CD14-positive monocyte (primary cell): ENCODE measurements around the gene AASDHPPT. TPM values are rescaled to one million over a fixed set of nuclear protein-coding genes. Genes with fewer than 3 reads are reported as not detected.

ENCODE experiments used
- DNase-seq, 3 donors: peaks; one replicate each; pipeline ENCODE4 v3.0.0-alpha.2; 2011 to 2022
- H2AFZ ChIP-seq: 2 replicates; pipeline ENCODE4 v1.6.0; 2012; ENCODE audit warnings: mild to moderate bottlenecking, low read depth, low read length, inconsistent platforms; ENCODE audit not compliant: insufficient read depth, poor library complexity, severe bottlenecking
- H3K27ac ChIP-seq, 2 donors: 1 replicate in 1 of 2; 2 replicates in 1 of 2; pipeline ENCODE4 v1.5.1; 2012 to 2013; ENCODE audit warnings: low read length in 2 of 2, control low read depth in 1 of 2, inconsistent platforms in 1 of 2, low read depth in 1 of 2, mild to moderate bottlenecking in 1 of 2
- H3K27me3 ChIP-seq, 2 donors: one replicate each; pipeline versions ENCODE4 v1.6.0 to v1.6.1; 2011 to 2013; ENCODE audit warnings: low read length in 2 of 2; ENCODE audit not compliant: control insufficient read depth in 2 of 2, insufficient read depth in 2 of 2
- H3K36me3 ChIP-seq, 2 donors: replicated peaks in 1 of 2; 1 replicate in 1 of 2; 2 replicates in 1 of 2; pipeline versions ENCODE4 v1.5.1 to v1.6.1; 2012 to 2013; ENCODE audit warnings: low read length in 2 of 2, control low read depth in 1 of 2, inconsistent platforms in 1 of 2, mild to moderate bottlenecking in 1 of 2; ENCODE audit not compliant: insufficient read depth in 2 of 2, control insufficient read depth in 1 of 2
- H3K4me1 ChIP-seq, 2 donors: 1 replicate in 1 of 2; 2 replicates in 1 of 2; pipeline versions ENCODE4 v1.5.1 to v1.6.1; 2012 to 2013; ENCODE audit warnings: low read length in 2 of 2, control low read depth in 1 of 2, inconsistent platforms in 1 of 2, mild to moderate bottlenecking in 1 of 2, moderate library complexity in 1 of 2; ENCODE audit not compliant: insufficient read depth in 2 of 2, control insufficient read depth in 1 of 2
- H3K4me2 ChIP-seq: replicated peaks from 2 replicates; pipeline ENCODE3; 2012; ENCODE audit warnings: low read length, moderate library complexity, mild to moderate bottlenecking; ENCODE audit not compliant: poor library complexity, severe bottlenecking; ENCODE audit errors: extremely low read depth
- H3K4me3 ChIP-seq, 3 experiments: fragments of 200-600 bp in 1 of 3; sonication (generic) in 1 of 3; replicated peaks in 1 of 3; 1 replicate in 2 of 3; 2 replicates in 1 of 3; pipeline ENCODE4 v1.5.1; 2011 to 2013; ENCODE audit warnings: low read length in 3 of 3, mild to moderate bottlenecking in 3 of 3, control low read depth in 2 of 3, low read depth in 2 of 3, inconsistent platforms in 1 of 3, moderate library complexity in 1 of 3
- H3K79me2 ChIP-seq: 2 replicates; pipeline ENCODE4 v1.6.0; 2012; ENCODE audit warnings: mild to moderate bottlenecking, control low read depth, inconsistent platforms, low read length, moderate library complexity; ENCODE audit not compliant: insufficient read depth
- H3K9ac ChIP-seq: 2 replicates; pipeline ENCODE4 v1.6.0; 2017; ENCODE audit warnings: low read length, mild to moderate bottlenecking; ENCODE audit not compliant: insufficient read depth, poor library complexity, severe bottlenecking
- H3K9me3 ChIP-seq, 2 donors: replicated peaks in 1 of 2; 1 replicate in 1 of 2; 2 replicates in 1 of 2; pipeline versions ENCODE4 v1.5.1 to v1.6.1; 2012 to 2013; ENCODE audit warnings: low read length in 2 of 2, control low read depth in 1 of 2; ENCODE audit not compliant: control insufficient read depth in 1 of 2, insufficient read depth in 1 of 2
- H4K20me1 ChIP-seq: 2 replicates; pipeline ENCODE4 v1.6.0; 2012; ENCODE audit warnings: mild to moderate bottlenecking, low read length, control low read depth, moderate library complexity; ENCODE audit not compliant: insufficient read depth
- H3K27ac Mint-ChIP-seq, 7 donors: one replicate each; pipeline ENCODE4 v1.8.0; 2020; ENCODE audit warnings: mild to moderate bottlenecking in 7 of 7, mixed read lengths in 7 of 7, moderate library complexity in 6 of 7, inconsistent platforms in 2 of 7
- H3K27me3 Mint-ChIP-seq, 3 donors: one replicate each; pipeline ENCODE4 v1.8.0; 2021 to 2022; ENCODE audit warnings: low read depth in 3 of 3, mild to moderate bottlenecking in 3 of 3, mixed read lengths in 3 of 3, moderate library complexity in 3 of 3, inconsistent platforms in 1 of 3
- H3K36me3 Mint-ChIP-seq, 2 donors: one replicate each; pipeline ENCODE4 v1.8.0; 2020; ENCODE audit warnings: mixed read lengths in 2 of 2, inconsistent platforms in 1 of 2, mild to moderate bottlenecking in 1 of 2
- H3K4me1 Mint-ChIP-seq: one replicate; pipeline ENCODE4 v1.8.0; 2020; ENCODE audit warnings: mild to moderate bottlenecking, mixed read lengths
- H3K4me3 Mint-ChIP-seq, 2 donors: one replicate each; pipeline ENCODE4 v1.8.0; 2020; ENCODE audit warnings: mild to moderate bottlenecking in 2 of 2, mixed read lengths in 2 of 2, moderate library complexity in 1 of 2
- H3K9me3 Mint-ChIP-seq, 7 donors: one replicate each; pipeline ENCODE4 v1.8.0; 2020 to 2022; ENCODE audit warnings: mixed read lengths in 7 of 7, mild to moderate bottlenecking in 6 of 7, moderate library complexity in 6 of 7, inconsistent platforms in 2 of 7
- CTCF ChIP-seq: fragments of 200-600 bp; IDR thresholded peaks from one replicate; pipeline ENCODE4 v1.8.0; 2022; ENCODE audit warnings: antibody characterized with exemption, mild to moderate bottlenecking
- WGBS: methylation state at CpG from one replicate; pipeline ENCODE4 v1.1.5; 2013; ENCODE audit warnings: missing lambda C conversion rate; ENCODE audit not compliant: insufficient coverage; 5-methylcytosine and 5-hydroxymethylcytosine counted together
- intact Hi-C, 2 donors: fragments of 100-400 bp; cut with micrococcal nuclease; formaldehyde crosslinking; loops; one replicate each; pipeline versions ENCODE4 v1.15.0 to v1.15.1; 2023
- polyA plus RNA-seq, 3 donors: library from polyadenylated mRNA; depleted of rRNA in 1 of 3; unstranded in 2 of 3; stranded (reverse) in 1 of 3; fragments of 300-500 nt in 2 of 3; fragments of >200 nt in 1 of 3; fragmentation: Illumina TruSeq in 2 of 3; gene quantifications; 1 replicate in 2 of 3; 2 replicates in 1 of 3; pipeline ENCODE4 v1.2.3, GENCODE V29; 2012 to 2021

Gene AASDHPPT
- polyA plus RNA-seq, 3 donors, result 7.6 to 47.3 (median 27.3) TPM

GRCh38 chr11:106047631-106048030, 29.8 kb upstream of the AASDHPPT start:
- Mint-ChIP-seq H3K27ac (no peak overlapping the region), H3K9me3 (peaks cover 0 to 5% (median 2%) of the 10 kb centered on the region in 7 donors), H3K4me1 (no peaks in the 10 kb centered on the region), H3K27me3 (peaks cover 2 to 5% (median 3%) of the 10 kb centered on the region in 3 donors), H3K36me3 (no peaks in the 10 kb centered on the region), H3K4me3 (no peak overlapping the region)
- no peaks in the 10 kb centered on the region for H3K4me1 ChIP-seq
- intact Hi-C loops, result no loop called here
- DNase-seq, result no peak
- TF ChIP-seq CTCF, result no peak
- H2AFZ ChIP-seq, result no peak overlapping the region
- no peak overlapping the region for H3K9ac ChIP-seq
- H3K27ac ChIP-seq, result no peak overlapping the region
- no peak overlapping the region for H3K4me3 ChIP-seq
- no peak overlapping the region for H3K4me2 ChIP-seq
- no peaks in the 10 kb centered on the region for H3K9me3 ChIP-seq
- H3K79me2 ChIP-seq, result no peaks in the 10 kb centered on the region
- H4K20me1 ChIP-seq, result no peaks in the 10 kb centered on the region
- H3K27me3 ChIP-seq, result peaks cover 0 to 3% of the 10 kb centered on the region in 2 donors
- no peaks in the 10 kb centered on the region for H3K36me3 ChIP-seq

GRCh38 chr11:106049727-106050476, 27.6 kb upstream of the AASDHPPT start:
- WGBS, result no CpG with 5 or more reads among the region's 5 CpGs
- intact Hi-C loops, result no loop called here
- Histone ChIP-seq H3K27me3 (no peaks in the 10 kb centered on the region), H3K27ac (no peak overlapping the region), H3K9ac (no peak overlapping the region), H3K4me1 (no peaks in the 10 kb centered on the region), H2AFZ (no peak overlapping the region), H4K20me1 (no peaks in the 10 kb centered on the region), H3K4me2 (no peak overlapping the region), H3K9me3 (no peaks in the 10 kb centered on the region), H3K79me2 (no peaks in the 10 kb centered on the region), H3K36me3 (no peaks in the 10 kb centered on the region), H3K4me3 (no peak overlapping the region)
- Mint-ChIP-seq H3K27me3 (peaks cover 0 to 5% (median 3%) of the 10 kb centered on the region in 3 donors), H3K36me3 (no peaks in the 10 kb centered on the region), H3K27ac (no peak overlapping the region), H3K4me1 (no peaks in the 10 kb centered on the region), H3K9me3 (peaks cover 0 to 2% (median 0%) of the 10 kb centered on the region in 7 donors), H3K4me3 (no peak overlapping the region)
- no peak for DNase-seq
- no peak for TF ChIP-seq CTCF
